Measurements from ENCODE around the gene FHAD1. TPM values are rescaled to one million over a fixed set of nuclear protein-coding genes. Genes with fewer than 3 reads are reported as not detected.

The FHAD1 gene
- total and polyA plus RNA-seq, 2 of the 13 experiments (the other 11 are each of a cell fraction or from before 2014, with no cell fraction given) = not detected

- TF ChIP-seq GMEB1 (CRISPR knock-in tag; IDR thresholded peaks at IDR 0.05; ENCODE audit: borderline replicate concordance) (peak; percentile 23; the same call in 1 of the 2 replicates), ATAD3A (CRISPR knock-in tag; IDR thresholded peaks at IDR 0.05) (no peak), ZNF276 (CRISPR knock-in tag; IDR thresholded peaks at IDR 0.05; ENCODE audit: low read depth) (0 out of 2 replicates have a peak, but pooled peaks have one; percentile 58), ZNF607 (CRISPR knock-in tag; IDR thresholded peaks at IDR 0.05; ENCODE audit: borderline replicate concordance) (0 out of 2 replicates have a peak, but pooled peaks have one; percentile 28), HNRNPLL (IDR thresholded peaks at IDR 0.05; ENCODE audit: low read depth, low read length, poor library complexity, severe bottlenecking) (no peak), ELF3 (CRISPR knock-in tag; IDR thresholded peaks at IDR 0.05) (peak; percentile 66), ZKSCAN5 (CRISPR knock-in tag; IDR thresholded peaks at IDR 0.05) (peak; percentile 77; the same call in 1 of the 2 replicates), ZNF331 (CRISPR knock-in tag; IDR thresholded peaks at IDR 0.05) (no peak; the same call in 1 of the 2 replicates), MAFF (IDR thresholded peaks at IDR 0.05; ENCODE audit: low read depth, low read length) (peak; percentile 39; the same call in 1 of the 2 replicates), ZNF18 (CRISPR knock-in tag; IDR thresholded peaks at IDR 0.05; ENCODE audit: insufficient replicate concordance) (peak; percentile 79), ARID3A (IDR thresholded peaks at IDR 0.05; ENCODE audit: low read depth, low read length) (peak; percentile 72), SOX5 (CRISPR knock-in tag; IDR thresholded peaks at IDR 0.05; ENCODE audit: borderline replicate concordance) (peak; percentile 85; the same call in 1 of the 2 replicates), MED1 (CRISPR knock-in tag; IDR thresholded peaks at IDR 0.05) (peak; percentile 69), FOXC1 (CRISPR knock-in tag; IDR thresholded peaks at IDR 0.05; ENCODE audit: borderline replicate concordance) (no peak), TFE3 (CRISPR knock-in tag; IDR thresholded peaks at IDR 0.05) (0 out of 2 replicates have a peak, but pooled peaks have one; percentile 46), THYN1 (CRISPR knock-in tag; IDR thresholded peaks at IDR 0.05; ENCODE audit: borderline replicate concordance, low read depth) (no peak), ZFP62 (CRISPR knock-in tag; IDR thresholded peaks at IDR 0.05) (no peak), UBTF (CRISPR knock-in tag; IDR thresholded peaks at IDR 0.05) (no peak)
Measured at GRCh38 chr1:15355968-15356625, 109.1 kb downstream of the FHAD1 start (continued).

All from HepG2 (cell line).